H9 (cell line): ENCODE measurements around the gene OIT3. TPM values are rescaled to one million over a fixed set of nuclear protein-coding genes. Genes with fewer than 3 reads are reported as not detected.

Experiments used
- DNase-seq: peaks from one replicate; pipeline ENCODE4 v3.0.0-alpha.2; 2017
- H2AFZ ChIP-seq: one replicate; pipeline ENCODE4 v1.6.1; 2013; ENCODE audit warnings: mild to moderate bottlenecking, low read length, control low read depth, moderate library complexity
- H2AK5ac ChIP-seq: 2 replicates; pipeline ENCODE4 v1.6.1; 2013; ENCODE audit warnings: low read length, control low read depth, mixed read lengths; ENCODE audit not compliant: insufficient read length
- H2BK120ac ChIP-seq: one replicate; pipeline ENCODE4 v1.6.1; 2013; ENCODE audit warnings: low read depth, mild to moderate bottlenecking, low read length, control low read depth, inconsistent platforms; ENCODE audit not compliant: poor library complexity, severe bottlenecking
- H2BK12ac ChIP-seq: 2 replicates; pipeline ENCODE4 v1.6.1; 2013; ENCODE audit warnings: low read length, control low read depth, mixed read lengths, low read depth; ENCODE audit not compliant: insufficient read length
- H2BK15ac ChIP-seq: 2 replicates; pipeline ENCODE4 v1.6.1; 2013; ENCODE audit warnings: low read depth, low read length, control low read depth
- H2BK20ac ChIP-seq: one replicate; pipeline ENCODE4 v1.6.1; 2013; ENCODE audit warnings: low read depth, mild to moderate bottlenecking, low read length, control low read depth, inconsistent platforms; ENCODE audit not compliant: poor library complexity, severe bottlenecking
- H2BK5ac ChIP-seq: 2 replicates; pipeline ENCODE4 v1.6.1; 2013; ENCODE audit warnings: low read length, control low read depth, mixed read lengths; ENCODE audit not compliant: insufficient read length
- H3K14ac ChIP-seq: 2 replicates; pipeline ENCODE4 v1.6.1; 2013; ENCODE audit warnings: low read length, control low read depth; ENCODE audit not compliant: insufficient read depth
- H3K18ac ChIP-seq: 2 replicates; pipeline ENCODE4 v1.6.1; 2013; ENCODE audit warnings: low read depth, mild to moderate bottlenecking, mixed read lengths, low read length, control low read depth; ENCODE audit not compliant: insufficient read length
- H3K23ac ChIP-seq: 2 replicates; pipeline ENCODE4 v1.6.1; 2013; ENCODE audit warnings: low read length, control low read depth, mixed read lengths, low read depth; ENCODE audit not compliant: insufficient read length
- H3K23me2 ChIP-seq: 2 replicates; pipeline ENCODE4 v1.6.1; 2013; ENCODE audit warnings: low read depth, mild to moderate bottlenecking, mixed read lengths, low read length, control low read depth; ENCODE audit not compliant: insufficient read length, poor library complexity, severe bottlenecking
- H3K27ac ChIP-seq: 2 replicates; pipeline ENCODE4 v1.5.1; 2013; ENCODE audit warnings: low read length, control low read depth, mixed read lengths, low read depth; ENCODE audit not compliant: insufficient read length
- H3K27me3 ChIP-seq: 2 replicates; pipeline ENCODE4 v1.6.1; 2013; ENCODE audit warnings: low read length, control low read depth, inconsistent platforms; ENCODE audit not compliant: insufficient read depth
- H3K4ac ChIP-seq: 2 replicates; pipeline ENCODE4 v1.6.1; 2013; ENCODE audit warnings: low read depth, mild to moderate bottlenecking, control low read depth, inconsistent platforms, low read length, moderate library complexity
- H3K4me1 ChIP-seq: 2 replicates; pipeline ENCODE4 v1.6.1; 2013; ENCODE audit warnings: low read length, control low read depth, inconsistent platforms; ENCODE audit not compliant: insufficient read depth
- H3K4me2 ChIP-seq: 2 replicates; pipeline ENCODE4 v1.6.1; 2013; ENCODE audit warnings: low read length, control low read depth, mixed read lengths; ENCODE audit not compliant: insufficient read length, insufficient read depth
- H3K56ac ChIP-seq: 2 replicates; pipeline ENCODE4 v1.6.1; 2013; ENCODE audit warnings: low read depth, mild to moderate bottlenecking, mixed read lengths, low read length, control low read depth; ENCODE audit not compliant: insufficient read length
- H3K79me1 ChIP-seq: 2 replicates; pipeline ENCODE4 v1.6.1; 2013; ENCODE audit warnings: low read depth, mild to moderate bottlenecking, moderate library complexity, low read length, control low read depth, inconsistent platforms; ENCODE audit not compliant: insufficient read depth, poor library complexity, severe bottlenecking
- H3K79me2 ChIP-seq: 2 replicates; pipeline ENCODE4 v1.6.1; 2013; ENCODE audit warnings: low read length, control low read depth, inconsistent platforms; ENCODE audit not compliant: insufficient read depth
- H3K9ac ChIP-seq: 2 replicates; pipeline ENCODE4 v1.6.1; 2013; ENCODE audit warnings: low read length, control low read depth, mixed read lengths; ENCODE audit not compliant: insufficient read length; ENCODE audit errors: extremely low read depth
- H3K9me3 ChIP-seq: one replicate; pipeline ENCODE4 v1.6.1; 2013; ENCODE audit warnings: low read depth, low read length, inconsistent platforms; ENCODE audit not compliant: control insufficient read depth
- H3T11ph ChIP-seq: one replicate; pipeline ENCODE4 v1.6.1; 2013; ENCODE audit warnings: mild to moderate bottlenecking, low read length, control low read depth, inconsistent platforms
- H4K20me1 ChIP-seq: one replicate; pipeline ENCODE4 v1.6.1; 2013; ENCODE audit not compliant: control insufficient read depth, insufficient read length, insufficient read depth
- H4K5ac ChIP-seq: 2 replicates; pipeline ENCODE4 v1.6.1; 2013; ENCODE audit warnings: low read depth, mild to moderate bottlenecking, mixed read lengths, low read length, control low read depth; ENCODE audit not compliant: insufficient read length
- H4K8ac ChIP-seq: replicated peaks from 2 replicates; pipeline ENCODE4 v1.6.1; 2013; ENCODE audit warnings: low read length, control low read depth, mixed read lengths, low read depth; ENCODE audit not compliant: insufficient read length
- H4K91ac ChIP-seq: 2 replicates; pipeline ENCODE4 v1.6.1; 2013; ENCODE audit warnings: low read depth, mild to moderate bottlenecking, moderate library complexity, mixed read lengths, low read length, control low read depth; ENCODE audit not compliant: insufficient read length
- H3K27ac Mint-ChIP-seq, 3 experiments: 2 replicates in 2 of 3; 3 replicates in 1 of 3; pipeline ENCODE4 v1.8.0; 2020 to 2021; ENCODE audit warnings: mixed read lengths in 3 of 3, mild to moderate bottlenecking in 1 of 3, moderate library complexity in 1 of 3
- H3K27me3 Mint-ChIP-seq: 2 replicates; pipeline ENCODE4 v1.8.0; 2021; ENCODE audit warnings: low read depth, mild to moderate bottlenecking, moderate library complexity, mixed read lengths
- H3K36me3 Mint-ChIP-seq, 3 experiments: 2 replicates in 2 of 3; 3 replicates in 1 of 3; pipeline ENCODE4 v1.8.0; 2020 to 2021; ENCODE audit warnings: low read depth in 3 of 3, mixed read lengths in 3 of 3; ENCODE audit not compliant: insufficient read depth in 1 of 3
- H3K4me1 Mint-ChIP-seq, 2 experiments: 2 replicates each; pipeline ENCODE4 v1.8.0; 2020; ENCODE audit warnings: mixed read lengths in 2 of 2
- H3K4me3 Mint-ChIP-seq, 2 experiments: 2 replicates in 1 of 2; 3 replicates in 1 of 2; pipeline ENCODE4 v1.8.0; 2020 to 2021; ENCODE audit warnings: mild to moderate bottlenecking in 2 of 2, mixed read lengths in 2 of 2, moderate library complexity in 1 of 2
- H3K9me3 Mint-ChIP-seq, 2 experiments: 2 replicates in 1 of 2; 3 replicates in 1 of 2; pipeline ENCODE4 v1.8.0; 2020; ENCODE audit warnings: mild to moderate bottlenecking in 2 of 2, mixed read lengths in 2 of 2, moderate library complexity in 1 of 2
- WGBS: extraction: QIAGEN DNeasy Blood & Tissue Kit; methylation state at CpG from one replicate; pipeline ENCODE4 v1.1.7; 2013; ENCODE audit warnings: missing lambda C conversion rate, low lambda C conversion rate, mixed read lengths; ENCODE audit not compliant: insufficient read length; ENCODE audit errors: extremely low coverage; 5-methylcytosine and 5-hydroxymethylcytosine counted together
- total RNA-seq: library from RNA; stranded (reverse); gene quantifications from 2 replicates; pipeline ENCODE4 v1.2.1, GENCODE V29; 2021
- TF ChIP-seq, protein P1 (sequence below): fragments of 200-600 bp; sonication (generic); conservative IDR thresholded peaks from 3 replicates; pipeline ENCODE4 v1.8.0; 2021; ENCODE audit warnings: antibody characterized with exemption, mild to moderate bottlenecking

Gene OIT3
- total RNA-seq, 1 experiment from 2014 or later: not detected

DNA sequence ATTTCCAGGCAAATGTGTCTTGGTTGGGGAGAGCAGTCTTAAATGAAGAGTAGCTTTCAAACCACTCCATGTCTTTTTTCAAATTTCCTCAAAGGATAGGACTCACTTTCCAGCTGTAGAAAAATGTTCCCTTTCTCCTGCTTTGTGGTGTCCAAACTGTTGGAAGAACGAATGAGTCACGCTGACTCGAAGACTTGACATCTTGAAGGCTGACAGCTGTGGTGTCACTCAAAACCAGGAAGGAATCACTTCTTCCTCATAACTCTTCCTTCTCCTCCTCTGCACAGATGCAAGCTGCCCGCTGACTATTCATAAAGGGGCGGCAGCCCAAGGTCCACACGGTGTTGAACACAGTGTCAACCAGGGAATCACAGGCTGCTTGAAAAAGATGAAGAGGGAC lies 41.8 kb downstream of the OIT3 start:
- Histone ChIP-seq H3K23ac (no peak overlapping the region), H3K27me3 (no peaks in the 10 kb centered on the region), H3K18ac (no peak overlapping the region), H2AK5ac (no peak overlapping the region), H3T11ph (no peak overlapping the region), H2BK12ac (no peak overlapping the region), H3K56ac (no peak overlapping the region), H3K9me3 (no peaks in the 10 kb centered on the region), H2BK15ac (no peak overlapping the region), H4K91ac (no peak overlapping the region), H3K79me2 (no peaks in the 10 kb centered on the region), H4K20me1 (no peaks in the 10 kb centered on the region), H2BK20ac (no peak overlapping the region), H3K4me1 (no peaks in the 10 kb centered on the region; the same call in 1 of the 2 replicates), H3K27ac (no peak overlapping the region), H2AFZ (no peak overlapping the region), H2BK5ac (no peak overlapping the region), H3K4ac (no peak overlapping the region), H4K8ac (no peak overlapping the region), H3K9ac (no peak overlapping the region), H3K14ac (no peak overlapping the region), H2BK120ac (no peak overlapping the region), H4K5ac (no peak overlapping the region), H3K79me1 (no peaks in the 10 kb centered on the region), H3K23me2 (no peaks in the 10 kb centered on the region), H3K4me2 (no peak overlapping the region)
- DNase-seq: no peak
- H3K27me3 Mint-ChIP-seq: no peaks in the 10 kb centered on the region; the same call in 1 of the 2 replicates
- no peak overlapping the region for H3K4me3 Mint-ChIP-seq
- H3K36me3 Mint-ChIP-seq: no peaks in the 10 kb centered on the region
- TF ChIP-seq, protein P1, sequence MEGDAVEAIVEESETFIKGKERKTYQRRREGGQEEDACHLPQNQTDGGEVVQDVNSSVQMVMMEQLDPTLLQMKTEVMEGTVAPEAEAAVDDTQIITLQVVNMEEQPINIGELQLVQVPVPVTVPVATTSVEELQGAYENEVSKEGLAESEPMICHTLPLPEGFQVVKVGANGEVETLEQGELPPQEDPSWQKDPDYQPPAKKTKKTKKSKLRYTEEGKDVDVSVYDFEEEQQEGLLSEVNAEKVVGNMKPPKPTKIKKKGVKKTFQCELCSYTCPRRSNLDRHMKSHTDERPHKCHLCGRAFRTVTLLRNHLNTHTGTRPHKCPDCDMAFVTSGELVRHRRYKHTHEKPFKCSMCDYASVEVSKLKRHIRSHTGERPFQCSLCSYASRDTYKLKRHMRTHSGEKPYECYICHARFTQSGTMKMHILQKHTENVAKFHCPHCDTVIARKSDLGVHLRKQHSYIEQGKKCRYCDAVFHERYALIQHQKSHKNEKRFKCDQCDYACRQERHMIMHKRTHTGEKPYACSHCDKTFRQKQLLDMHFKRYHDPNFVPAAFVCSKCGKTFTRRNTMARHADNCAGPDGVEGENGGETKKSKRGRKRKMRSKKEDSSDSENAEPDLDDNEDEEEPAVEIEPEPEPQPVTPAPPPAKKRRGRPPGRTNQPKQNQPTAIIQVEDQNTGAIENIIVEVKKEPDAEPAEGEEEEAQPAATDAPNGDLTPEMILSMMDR: no peak
- no CpG with 5 or more reads among the region's 6 CpGs for WGBS
- no peak overlapping the region for H3K27ac Mint-ChIP-seq
- no peaks in the 10 kb centered on the region for H3K4me1 Mint-ChIP-seq
- H3K9me3 Mint-ChIP-seq: no peaks in the 10 kb centered on the region
